ENCODE measurements around the gene SREK1.

SREK1 gene

GRCh38 chr5:66224274-66224673, 80.2 kb downstream of the SREK1 start:
- no peak for DNase-seq

- no peak for DNase-seq
Observed at GRCh38 chr5:66224773-66225553, 80.9 kb downstream of the SREK1 start.

DNA sequence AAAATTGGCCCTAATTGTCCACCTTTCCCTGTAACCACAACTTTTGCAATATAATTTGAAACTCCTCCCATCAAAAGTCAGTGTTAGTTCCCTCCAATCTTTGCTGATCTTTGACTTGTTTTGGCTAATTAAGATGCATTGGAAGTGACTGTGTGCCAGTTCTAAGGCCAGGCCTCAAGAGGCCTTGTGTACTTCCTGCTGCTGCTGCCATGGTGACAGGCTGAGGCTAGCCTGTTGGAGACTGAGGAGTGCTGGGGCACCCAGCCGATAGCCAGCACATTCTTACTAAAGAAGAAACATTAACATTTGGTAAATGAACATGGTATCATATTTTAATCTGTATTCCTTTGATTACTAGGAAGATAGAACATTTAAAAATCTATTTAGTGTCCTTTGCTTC, 86.5 kb downstream of the SREK1 start:
- no peak for DNase-seq

- no peak for DNase-seq
Observed at GRCh38 chr5:66231508-66231907, 87.4 kb downstream of the SREK1 start.

- no peak for DNase-seq
Observed at GRCh38 chr5:66232275-66232674, 88.2 kb downstream of the SREK1 start.

DNA sequence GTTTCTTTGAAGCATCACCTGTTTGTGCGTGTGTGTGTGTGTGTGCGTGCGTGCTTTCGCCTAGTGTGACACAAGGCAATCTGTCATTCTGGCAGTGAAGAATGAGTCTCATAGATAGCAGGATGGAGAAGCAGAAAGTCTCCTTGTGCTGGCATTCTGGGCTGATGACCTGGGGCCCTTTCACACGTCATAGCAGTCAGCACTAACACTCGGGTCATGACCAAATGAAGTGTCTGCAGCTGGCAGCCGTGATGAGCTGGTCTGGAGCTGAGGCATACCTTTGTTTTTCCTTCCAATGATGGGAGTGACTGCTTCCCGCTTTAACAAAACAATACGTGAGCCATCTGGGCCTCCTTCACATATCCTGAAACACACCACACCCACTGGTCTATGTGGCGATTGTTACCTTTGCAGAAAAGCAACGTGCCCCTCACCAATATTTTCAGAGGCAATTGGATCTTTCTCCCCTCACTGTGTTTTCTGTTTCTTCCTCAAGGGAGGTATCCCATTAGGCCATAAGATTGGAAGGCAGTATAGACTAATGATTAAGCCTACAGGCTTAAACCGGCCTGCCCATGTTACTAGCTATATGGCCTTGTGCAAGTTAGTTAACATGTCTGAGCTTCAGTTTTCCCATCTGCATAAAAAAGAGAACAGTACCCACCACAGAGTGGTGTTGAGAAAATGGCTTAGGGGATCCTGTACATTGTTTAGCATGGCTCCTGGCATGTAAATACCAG, 88.8 kb downstream of the SREK1 start:
- DNase-seq = no peak

All from CD4-positive, alpha-beta T cell treated with Interleukin-10 for 1 hour (primary cell).